ENCODE data around the gene TGM3.

DNA sequence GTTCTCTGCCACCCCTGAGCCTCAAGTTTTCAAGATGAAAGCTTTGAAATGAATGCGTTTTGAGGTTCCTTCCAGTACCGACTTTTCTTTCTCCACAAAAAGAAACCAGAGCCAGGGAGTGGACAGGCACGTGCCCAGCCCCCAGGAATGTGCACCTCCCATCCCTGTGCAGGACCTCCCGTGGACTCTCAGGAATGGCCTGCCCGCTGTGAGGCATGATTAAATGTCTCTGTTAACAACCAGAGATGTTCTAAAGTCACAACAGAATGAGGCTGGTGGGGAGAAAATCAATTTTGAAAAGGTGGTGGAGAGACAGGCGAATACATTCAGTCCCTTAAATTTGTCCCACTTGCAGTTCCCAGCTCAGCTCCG, 1.5 kb downstream of the TGM3 start:
- TF ChIP-seq, protein P1, sequence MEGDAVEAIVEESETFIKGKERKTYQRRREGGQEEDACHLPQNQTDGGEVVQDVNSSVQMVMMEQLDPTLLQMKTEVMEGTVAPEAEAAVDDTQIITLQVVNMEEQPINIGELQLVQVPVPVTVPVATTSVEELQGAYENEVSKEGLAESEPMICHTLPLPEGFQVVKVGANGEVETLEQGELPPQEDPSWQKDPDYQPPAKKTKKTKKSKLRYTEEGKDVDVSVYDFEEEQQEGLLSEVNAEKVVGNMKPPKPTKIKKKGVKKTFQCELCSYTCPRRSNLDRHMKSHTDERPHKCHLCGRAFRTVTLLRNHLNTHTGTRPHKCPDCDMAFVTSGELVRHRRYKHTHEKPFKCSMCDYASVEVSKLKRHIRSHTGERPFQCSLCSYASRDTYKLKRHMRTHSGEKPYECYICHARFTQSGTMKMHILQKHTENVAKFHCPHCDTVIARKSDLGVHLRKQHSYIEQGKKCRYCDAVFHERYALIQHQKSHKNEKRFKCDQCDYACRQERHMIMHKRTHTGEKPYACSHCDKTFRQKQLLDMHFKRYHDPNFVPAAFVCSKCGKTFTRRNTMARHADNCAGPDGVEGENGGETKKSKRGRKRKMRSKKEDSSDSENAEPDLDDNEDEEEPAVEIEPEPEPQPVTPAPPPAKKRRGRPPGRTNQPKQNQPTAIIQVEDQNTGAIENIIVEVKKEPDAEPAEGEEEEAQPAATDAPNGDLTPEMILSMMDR (IDR thresholded peaks at IDR 0.05) = no peak
- TF ChIP-seq ZFX (IDR thresholded peaks at IDR 0.05; ENCODE audit: borderline replicate concordance) = no peak
